HG02571 (cell line): ENCODE measurements around the gene FPR2.
"Not testable (repeated sequence)": the region's sequence is repeated elsewhere in the genome, so short reads cannot be mapped to it uniquely, and the experiment has no call there.

Source experiments
- ATAC-seq: cut with Tn5 transposase; IDR thresholded peaks from one replicate; pipeline ENCODE4 v1.9.1; 2021; ENCODE audit warnings: mild to moderate bottlenecking, moderate library complexity; ENCODE audit not compliant: unreplicated experiment

FPR2 gene

DNA sequence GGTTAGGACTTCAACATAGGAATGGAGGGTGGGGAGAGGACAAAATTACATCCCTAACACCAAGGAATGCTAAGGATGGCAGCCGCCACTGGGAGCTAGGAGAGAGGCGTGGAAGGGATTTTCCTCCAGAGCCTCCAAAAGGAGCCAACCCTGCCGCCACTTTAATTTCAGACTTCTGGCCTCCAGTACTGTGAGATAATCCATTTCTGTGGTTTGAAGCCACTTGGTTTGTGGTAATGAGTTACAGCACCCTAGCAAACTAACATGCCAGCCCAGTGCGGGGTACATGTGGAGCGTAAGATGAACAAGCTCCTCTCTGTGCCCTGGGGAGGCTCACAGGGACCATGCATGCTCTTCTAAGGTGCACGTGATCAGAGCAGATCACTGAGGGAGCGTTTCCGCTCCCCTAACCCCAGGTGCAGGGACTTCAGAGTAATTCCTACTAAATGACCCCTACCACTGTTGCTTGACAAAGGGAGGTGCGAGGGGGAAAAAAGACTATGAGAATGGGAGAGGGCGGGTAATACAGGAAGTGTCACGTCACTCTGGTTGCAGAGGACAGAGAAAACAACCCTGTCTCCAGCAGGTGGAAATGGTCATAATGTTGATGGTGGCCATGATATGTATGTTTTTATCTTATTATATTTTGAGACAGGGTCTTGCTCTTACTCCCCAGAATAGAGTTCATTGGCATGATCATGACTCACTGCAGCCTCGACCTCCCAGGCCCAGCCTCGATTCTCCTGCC is 21.3 kb upstream of the FPR2 start:
- no peak for ATAC-seq

- ATAC-seq: no peak
Measured at GRCh38 chr19:51740356-51740755, 20.6 kb upstream of the FPR2 start.

GRCh38 chr19:51742789-51743188 is 18.2 kb upstream of the FPR2 start:
- no peak for ATAC-seq

- ATAC-seq: no peak
Measured at GRCh38 chr19:51743405-51743804, 17.6 kb upstream of the FPR2 start.

GRCh38 chr19:51746731-51747130 is 14.2 kb upstream of the FPR2 start:
- no peak for ATAC-seq

DNA sequence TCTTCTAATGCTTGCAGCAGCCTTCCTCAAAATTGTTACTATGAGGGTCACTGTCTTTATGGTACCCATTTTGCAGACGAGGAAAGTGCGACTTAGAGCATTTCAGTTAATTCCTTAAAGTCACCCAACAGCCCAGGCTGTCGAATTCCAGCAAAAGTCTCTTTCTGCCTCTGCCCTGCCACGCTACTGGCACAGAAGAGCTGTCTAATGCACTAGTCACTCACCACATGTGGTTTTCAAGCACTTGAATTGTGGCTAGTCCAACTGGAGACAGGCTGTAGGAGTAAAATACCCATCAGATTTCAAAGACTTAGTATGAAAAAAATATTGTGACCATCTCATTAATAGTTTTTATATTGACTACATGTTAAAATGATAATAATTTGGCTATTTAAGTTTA is 11.0 kb upstream of the FPR2 start:
- ATAC-seq: no peak

GRCh38 chr19:51750400-51751094 is 10.4 kb upstream of the FPR2 start:
- no peak for ATAC-seq

DNA sequence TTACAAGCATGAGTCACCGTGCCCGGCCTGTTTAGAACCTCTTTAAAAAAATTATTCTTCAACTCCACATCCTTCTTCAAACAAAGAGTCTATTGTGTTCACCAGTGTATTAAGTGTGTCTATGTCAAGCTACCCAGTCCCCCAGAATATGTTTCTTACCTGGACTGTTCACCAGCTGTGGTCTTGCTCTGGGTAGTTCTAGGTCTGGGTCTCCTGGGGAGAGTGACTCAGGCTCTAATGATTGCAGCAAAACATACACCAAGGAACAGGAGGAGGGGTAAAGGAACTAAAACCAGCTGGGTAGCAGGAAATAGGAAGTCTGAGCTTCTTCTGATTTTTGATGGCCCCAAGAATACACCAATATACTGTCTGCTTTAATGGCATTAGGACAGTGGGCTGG is 9.3 kb upstream of the FPR2 start, which contains the start of gene FPR1:
Gene FPR1, minus strand, starts transcription at position 224 of the 400 bp plus-strand sequence. CDS start 4,884 bp downstream, outside the sequence.
- ATAC-seq: no peak

DNA sequence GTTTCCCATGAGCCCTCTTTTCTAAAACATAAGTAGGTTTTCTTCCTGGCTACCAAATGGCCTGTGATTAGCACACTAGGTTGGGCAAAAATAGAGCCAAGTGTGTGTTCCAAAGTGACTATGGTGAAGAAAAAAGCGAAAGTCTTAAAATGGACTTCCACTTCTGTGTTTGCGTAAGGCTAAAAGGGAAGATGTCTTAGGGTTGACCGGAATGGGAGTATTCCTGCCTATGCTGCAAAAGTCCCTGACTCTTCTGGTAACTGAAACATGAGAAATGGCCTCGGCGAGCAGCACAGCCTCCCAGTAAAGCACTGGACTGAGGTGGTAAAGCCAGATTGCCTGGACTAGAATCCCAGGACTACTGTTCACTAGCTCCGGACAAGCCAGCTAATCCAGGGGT is 6.9 kb upstream of the FPR2 start:
- ATAC-seq: no peak

DNA sequence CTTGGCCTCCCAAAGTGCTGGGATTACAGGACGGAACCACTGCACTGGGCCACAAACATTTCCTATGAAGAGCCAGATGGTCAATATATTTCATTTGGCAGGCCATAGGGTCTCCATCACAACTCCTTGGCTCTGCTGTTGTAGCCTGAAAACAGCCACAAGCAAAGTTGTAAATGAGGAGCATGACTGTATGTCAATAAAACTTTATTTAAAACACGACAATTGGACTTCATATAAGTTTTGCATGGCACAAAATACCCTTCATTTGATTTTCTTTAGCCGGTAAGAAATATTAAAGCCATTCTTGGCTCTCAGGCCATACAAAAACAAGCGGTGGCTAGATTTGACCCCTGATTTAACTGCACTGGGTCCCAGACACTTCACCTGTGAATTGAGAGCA is 6.2 kb upstream of the FPR2 start:
- ATAC-seq: no peak

DNA sequence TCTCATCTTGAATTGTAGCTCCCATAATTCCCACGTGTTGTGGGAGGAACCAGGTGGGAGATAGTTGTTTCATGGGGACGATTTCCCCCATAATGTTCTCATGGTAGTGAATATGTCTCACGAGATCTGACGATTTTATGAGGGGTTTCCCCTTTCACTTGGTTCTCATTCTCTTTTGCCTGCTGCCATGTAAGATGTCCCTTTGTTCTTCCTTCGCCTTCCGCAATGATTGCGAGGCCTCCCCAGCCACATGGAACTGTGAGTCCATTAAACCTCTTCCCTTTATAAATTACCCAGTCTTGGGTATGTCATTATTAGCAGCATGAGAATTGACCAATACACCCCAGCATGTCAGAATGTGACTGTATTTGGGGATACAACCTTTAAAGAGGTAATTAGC is 5.4 kb upstream of the FPR2 start:
- ATAC-seq: no peak

DNA sequence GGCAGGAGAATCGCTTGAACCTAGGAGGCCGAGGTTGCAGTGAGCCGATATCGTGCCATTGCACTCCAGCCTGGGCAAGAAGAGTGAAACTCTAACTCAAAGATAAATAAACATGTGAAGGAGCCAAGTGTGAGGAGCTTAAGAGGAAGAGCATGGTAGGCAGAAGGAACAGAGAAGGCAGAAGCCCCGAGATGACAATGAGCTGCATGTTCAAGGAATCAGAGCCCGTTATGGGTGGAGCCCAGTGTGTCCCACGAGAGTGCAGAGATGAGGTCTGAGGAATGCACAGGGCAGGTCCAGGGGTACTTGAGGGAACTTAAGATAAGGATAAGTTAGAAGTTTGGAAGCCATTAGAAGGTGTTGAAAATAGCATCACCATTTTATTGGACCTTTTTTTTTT is 716 bp downstream of the FPR2 start:
- no peak for ATAC-seq

DNA sequence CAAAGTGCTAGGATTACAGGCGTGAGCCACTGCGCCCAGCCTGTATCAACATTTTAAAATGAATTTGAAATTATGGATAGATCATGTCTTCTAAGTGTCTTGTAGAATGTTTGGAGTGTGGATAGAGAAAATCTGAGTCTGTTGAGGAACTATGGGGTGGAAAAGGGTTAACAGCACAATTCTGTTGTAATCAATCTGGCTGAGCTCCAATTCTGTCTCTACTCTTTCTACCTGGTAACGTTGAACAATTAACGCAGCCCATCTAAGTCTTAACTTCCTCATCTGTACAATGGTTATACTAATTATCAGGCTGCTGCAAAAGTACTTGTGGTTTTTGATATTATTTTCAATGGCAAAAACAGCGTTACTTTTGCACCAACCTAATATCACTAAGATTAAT is 4.1 kb downstream of the FPR2 start:
- no peak for ATAC-seq

DNA sequence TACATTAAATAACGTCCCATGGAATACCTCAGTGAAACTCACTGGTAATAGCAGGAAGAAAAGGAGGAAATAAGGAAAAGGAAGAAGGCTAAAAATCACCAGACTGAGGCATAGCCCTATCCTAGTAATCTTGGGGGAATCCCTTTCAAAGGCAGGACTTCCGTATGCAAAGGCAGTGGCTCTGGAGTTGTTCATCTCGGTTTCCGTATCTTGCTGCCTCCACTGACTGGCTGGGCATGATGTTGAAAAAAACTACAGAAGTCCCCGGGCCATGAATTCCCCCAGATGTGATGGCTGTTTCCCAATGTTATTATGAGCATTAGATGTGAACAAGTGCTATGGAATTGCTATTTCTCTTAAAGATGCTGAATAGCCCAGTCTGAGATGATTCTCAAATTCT is 5.5 kb downstream of the FPR2 start:
- no peak for ATAC-seq

DNA sequence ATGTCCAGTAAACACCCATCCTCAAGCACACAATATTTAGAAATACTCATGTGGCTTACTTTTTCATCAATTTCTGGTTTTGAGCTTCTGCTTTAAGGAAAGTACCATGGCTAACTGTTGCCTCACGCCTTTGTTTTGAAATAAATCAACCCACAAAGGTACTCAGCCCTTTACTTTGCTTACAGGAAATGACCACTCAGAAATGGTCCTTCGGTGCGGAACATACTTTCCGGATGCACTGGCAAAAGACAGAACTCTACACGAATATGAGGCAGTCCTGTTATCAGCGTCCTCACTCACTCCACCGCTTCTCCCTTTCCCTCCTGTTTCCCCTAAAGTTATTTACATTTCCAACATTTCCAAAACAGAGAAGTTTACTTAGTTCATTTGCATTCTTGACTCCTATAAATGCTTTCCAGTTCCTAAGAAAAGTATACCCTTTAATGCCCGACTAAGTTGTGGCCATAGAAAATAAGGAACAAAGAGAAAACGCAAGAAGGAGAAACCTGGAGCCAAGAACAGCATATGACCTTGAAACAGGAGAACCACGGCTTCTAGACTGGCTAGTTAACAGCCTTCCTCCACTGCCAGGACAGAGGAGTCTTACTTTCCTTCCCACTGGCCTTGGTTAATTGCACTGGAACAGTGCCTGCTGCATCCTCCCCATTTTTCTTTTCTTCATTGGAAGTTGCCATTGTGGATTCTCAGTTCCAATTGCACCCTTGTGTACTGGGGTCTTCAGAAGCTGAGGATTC is 10.6 kb downstream of the FPR2 start:
- no peak for ATAC-seq

DNA sequence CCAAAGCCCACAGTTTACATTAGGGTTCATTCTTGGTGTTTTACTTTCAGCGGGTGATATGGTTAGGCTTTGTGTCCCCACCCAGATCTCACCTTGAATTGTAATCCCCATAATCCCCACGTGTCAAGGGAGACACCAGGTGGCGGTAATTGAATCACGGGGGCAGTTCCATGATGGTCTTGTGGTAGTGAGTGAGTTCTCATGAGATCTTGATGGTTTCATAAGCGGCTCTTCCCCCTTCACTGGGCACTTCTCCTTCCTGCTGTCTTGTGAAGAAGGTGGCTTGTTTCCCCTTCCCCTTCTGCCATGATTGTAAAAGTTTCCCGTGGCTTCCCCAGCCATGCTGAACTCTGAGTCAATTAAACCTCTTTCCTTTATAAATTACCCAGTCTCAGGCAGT is 12.0 kb downstream of the FPR2 start:
- no peak for ATAC-seq

DNA sequence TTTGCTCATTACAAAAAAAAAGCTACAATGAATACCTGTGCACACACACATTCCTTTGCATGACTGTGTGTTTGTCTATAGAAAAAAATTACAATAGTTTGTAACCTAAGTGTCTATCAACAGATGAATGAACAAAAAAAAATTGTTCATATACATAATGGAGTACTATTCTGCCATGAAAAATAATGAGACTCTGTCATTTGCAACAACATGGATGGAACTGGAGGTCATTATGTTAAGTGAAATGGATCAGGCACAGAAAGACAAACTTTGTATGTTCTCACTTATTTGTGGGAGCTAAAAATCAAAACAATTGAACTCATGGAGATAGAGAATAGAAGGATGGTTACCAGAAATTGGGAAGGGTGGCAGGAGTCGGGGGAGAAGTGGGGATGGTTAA is 15.6 kb downstream of the FPR2 start:
- ATAC-seq: not testable (repeated sequence)

DNA sequence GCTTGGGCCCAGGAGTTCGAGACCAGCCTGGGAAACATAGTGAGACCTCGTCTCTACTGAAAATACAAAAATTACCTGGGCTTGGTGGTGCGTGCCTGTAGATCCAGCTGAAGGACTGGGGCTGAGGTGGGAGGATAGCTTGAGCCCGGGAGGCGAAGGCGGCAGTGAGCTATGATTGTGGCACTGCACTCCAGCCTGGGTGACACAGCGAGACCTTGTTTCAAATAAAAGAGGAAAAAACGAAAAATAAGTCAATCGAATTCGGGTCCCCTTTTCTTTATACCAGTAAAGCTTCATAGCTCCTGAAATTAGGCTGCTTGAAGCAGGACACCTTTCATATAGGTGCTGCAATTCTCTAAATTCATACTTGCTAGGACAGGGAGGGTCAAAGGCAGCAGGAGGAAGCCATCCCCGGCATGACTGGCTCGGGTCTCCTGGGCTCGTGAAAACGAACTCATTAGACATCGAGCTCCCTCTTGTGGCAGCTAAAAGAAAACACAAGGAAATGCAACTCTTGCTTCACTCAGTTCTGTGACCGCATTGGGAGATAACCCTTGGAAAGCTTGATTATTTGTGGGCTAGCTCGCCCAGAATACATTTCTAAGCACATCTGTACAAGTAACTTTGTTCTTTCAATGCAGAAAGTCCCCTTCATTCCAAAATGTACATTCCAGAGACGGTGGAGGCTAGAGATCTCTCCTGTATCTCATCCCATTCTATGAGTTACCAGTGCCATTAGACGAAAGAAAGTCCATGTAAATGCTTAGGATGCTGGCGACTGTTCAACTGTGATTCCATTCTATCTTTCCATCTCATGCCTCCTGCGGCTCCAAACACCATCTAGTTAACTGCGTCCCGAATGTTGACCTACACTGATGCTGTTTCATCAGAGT is 16.8 kb downstream of the FPR2 start:
- no peak for ATAC-seq

DNA sequence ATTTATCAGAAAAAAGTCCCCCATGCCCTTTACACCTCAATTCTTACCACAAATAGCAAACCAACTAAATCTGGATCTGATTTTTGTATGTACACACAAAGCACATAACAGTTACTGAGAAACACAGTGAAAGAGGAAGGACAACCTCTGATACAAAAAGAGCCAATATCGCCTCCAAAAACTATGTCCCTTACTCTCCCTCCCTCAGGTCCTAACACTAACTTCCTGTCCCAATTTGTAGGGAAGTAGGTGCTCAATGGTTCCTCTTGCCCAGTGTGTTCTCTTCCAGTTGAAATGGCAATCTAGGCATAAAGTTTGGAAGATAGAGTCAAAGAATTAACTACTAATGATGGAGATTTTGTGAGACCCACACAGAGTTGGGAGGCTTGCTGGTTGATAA is 18.2 kb downstream of the FPR2 start:
- ATAC-seq: no peak

GRCh38 chr19:51779703-51780102 is 18.7 kb downstream of the FPR2 start:
- no peak for ATAC-seq

DNA sequence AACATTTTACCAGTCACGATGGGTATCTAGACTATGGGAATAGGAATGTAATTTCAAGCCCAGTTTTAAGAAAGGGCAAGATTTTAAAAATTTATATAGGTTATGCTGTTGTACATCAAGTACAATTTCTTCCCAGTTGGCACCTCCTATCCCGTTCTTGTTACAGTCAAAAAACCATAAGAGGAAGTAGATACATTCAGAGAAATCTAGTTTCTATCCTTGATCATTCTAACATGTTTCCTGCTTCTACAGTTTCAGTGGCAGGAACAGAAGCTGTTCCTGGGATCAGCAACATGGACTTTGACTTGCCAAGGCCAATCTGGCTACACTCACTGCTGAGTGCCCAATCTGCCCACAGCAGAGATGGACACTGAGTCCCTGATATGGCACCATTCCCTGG is 19.3 kb downstream of the FPR2 start:
- ATAC-seq: no peak
